Measurements from ENCODE around the gene PLEKHM2.

PLEKHM2 gene

GRCh38 chr1:15684042-15684461, at the start of gene PLEKHM2:
TSS of gene PLEKHM2 (plus strand) at chr1:15684320. CDS start at chr1:15684559, 239 bp downstream.
- H3K36me3 ChIP-seq = peaks cover 3% of the 10 kb centered on the region
- H3K9me3 ChIP-seq (ENCODE audit: severe bottlenecking) = no peaks in the 10 kb centered on the region
- TF ChIP-seq CTCF (IDR thresholded peaks at IDR 0.05; ENCODE audit: low read depth, low read length) = no peak
- DNase-seq = peak; percentile 19
- no peaks in the 10 kb centered on the region for H3K27me3 ChIP-seq (ENCODE audit: insufficient read depth, low read depth, severe bottlenecking)
- peak within 1 kb of the TSS; percentile 90 for H3K27ac ChIP-seq
- H3K4me3 ChIP-seq (ENCODE audit: low read depth, low read length) = peak within 1 kb of the TSS; percentile 87

GRCh38 chr1:15636436-15636835, 47.7 kb upstream of the PLEKHM2 start:
- TF ChIP-seq CTCF (IDR thresholded peaks at IDR 0.05; ENCODE audit: low read depth, low read length) = no peak
- H3K27me3 ChIP-seq (ENCODE audit: insufficient read depth, low read depth, severe bottlenecking) = no peaks in the 10 kb centered on the region
- no peaks in the 10 kb centered on the region for H3K9me3 ChIP-seq (ENCODE audit: severe bottlenecking)
- peaks cover 86% of the 10 kb centered on the region for H3K36me3 ChIP-seq
- no peak overlapping the region for H3K27ac ChIP-seq
- no peak overlapping the region for H3K4me3 ChIP-seq (ENCODE audit: low read depth, low read length)
- DNase-seq = no peak

- DNase-seq = no peak
- H3K27me3 ChIP-seq (ENCODE audit: insufficient read depth, low read depth, severe bottlenecking) = no peaks in the 10 kb centered on the region
- TF ChIP-seq CTCF (IDR thresholded peaks at IDR 0.05; ENCODE audit: low read depth, low read length) = no peak
- H3K27ac ChIP-seq = no peak overlapping the region
- no peaks in the 10 kb centered on the region for H3K9me3 ChIP-seq (ENCODE audit: severe bottlenecking)
- no peak overlapping the region for H3K4me3 ChIP-seq (ENCODE audit: low read depth, low read length)
- peaks cover 86% of the 10 kb centered on the region for H3K36me3 ChIP-seq
Measured at GRCh38 chr1:15637826-15638225, 46.3 kb upstream of the PLEKHM2 start.

- H3K27me3 ChIP-seq (ENCODE audit: insufficient read depth, low read depth, severe bottlenecking) = no peaks in the 10 kb centered on the region
- H3K4me3 ChIP-seq (ENCODE audit: low read depth, low read length) = no peak overlapping the region
- TF ChIP-seq CTCF (IDR thresholded peaks at IDR 0.05; ENCODE audit: low read depth, low read length) = no peak
- H3K27ac ChIP-seq = no peak overlapping the region
- DNase-seq = no peak
- peaks cover 90% of the 10 kb centered on the region for H3K36me3 ChIP-seq
- H3K9me3 ChIP-seq (ENCODE audit: severe bottlenecking) = no peaks in the 10 kb centered on the region
Measured at GRCh38 chr1:15639262-15639661, 44.9 kb upstream of the PLEKHM2 start.

- Histone ChIP-seq H3K9me3 (ENCODE audit: severe bottlenecking) (no peaks in the 10 kb centered on the region), H3K27ac (no peak overlapping the region), H3K36me3 (peaks cover 90% of the 10 kb centered on the region), H3K27me3 (ENCODE audit: insufficient read depth, low read depth, severe bottlenecking) (no peaks in the 10 kb centered on the region), H3K4me3 (ENCODE audit: low read depth, low read length) (no peak overlapping the region)
- no peak for TF ChIP-seq CTCF (IDR thresholded peaks at IDR 0.05; ENCODE audit: low read depth, low read length)
- DNase-seq = no peak
Measured at GRCh38 chr1:15639931-15640330, 44.2 kb upstream of the PLEKHM2 start.

- no peak for DNase-seq
- Histone ChIP-seq H3K27me3 (ENCODE audit: insufficient read depth, low read depth, severe bottlenecking) (no peaks in the 10 kb centered on the region), H3K4me3 (ENCODE audit: low read depth, low read length) (no peak overlapping the region), H3K9me3 (ENCODE audit: severe bottlenecking) (no peaks in the 10 kb centered on the region), H3K27ac (no peak overlapping the region), H3K36me3 (peaks cover 87% of the 10 kb centered on the region)
- no peak for TF ChIP-seq CTCF (IDR thresholded peaks at IDR 0.05; ENCODE audit: low read depth, low read length)
Measured at GRCh38 chr1:15640667-15641066, 43.5 kb upstream of the PLEKHM2 start.
